ENCODE data around the gene USP10.

DNA sequence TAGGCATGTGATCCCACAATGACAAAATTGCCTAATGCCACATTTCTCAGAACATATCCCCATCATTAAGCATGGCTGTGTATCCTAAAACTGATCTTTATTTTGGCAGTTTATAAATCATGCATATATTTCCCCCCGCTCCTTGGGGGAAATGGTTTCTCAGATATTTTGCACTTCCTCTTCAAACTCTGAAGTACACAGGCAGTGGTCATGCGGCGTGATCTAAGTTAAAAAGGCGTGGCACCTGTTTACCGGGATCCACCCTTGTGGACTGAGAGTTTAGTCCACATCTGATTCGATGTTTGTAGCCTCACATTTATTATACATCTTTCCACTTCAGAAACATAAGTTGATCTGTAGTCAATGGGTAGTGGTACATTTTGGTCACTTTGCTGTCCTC lies 51.4 kb downstream of the USP10 start:
- TF ChIP-seq TAF1 (IDR thresholded peaks at IDR 0.05; ENCODE audit: borderline replicate concordance, insufficient read depth, low read length) = no peak
- TF ChIP-seq POLR2AphosphoS5 (IDR thresholded peaks at IDR 0.05; ENCODE audit: low read depth, low read length) = no peak

All from PFSK-1 (cell line).